WTC11 (cell line): ENCODE results near the gene SALL1.

Experiments used
- ATF1 ChIP-seq: sonication (generic); formaldehyde crosslinking; IDR thresholded peaks from 2 replicates; pipeline ENCODE4 v1.8.1; 2023; ENCODE audit warnings: mild to moderate bottlenecking, moderate library complexity, missing genetic modification reagents
- CTCF ChIP-seq: fragments of 200-600 bp; IDR thresholded peaks from 2 replicates; pipeline ENCODE4 v1.8.0; 2022; ENCODE audit warnings: antibody characterized with exemption
- TF ChIP-seq, protein P1 (sequence below): sonication (generic); formaldehyde crosslinking; IDR thresholded peaks from 2 replicates; pipeline ENCODE4 v1.8.0; 2022; ENCODE audit warnings: mild to moderate bottlenecking, missing genetic modification reagents

GRCh38 chr16:51120730-51121347, 30.2 kb downstream of the SALL1 start:
- TF ChIP-seq CTCF = no peak
- TF ChIP-seq, protein P1, sequence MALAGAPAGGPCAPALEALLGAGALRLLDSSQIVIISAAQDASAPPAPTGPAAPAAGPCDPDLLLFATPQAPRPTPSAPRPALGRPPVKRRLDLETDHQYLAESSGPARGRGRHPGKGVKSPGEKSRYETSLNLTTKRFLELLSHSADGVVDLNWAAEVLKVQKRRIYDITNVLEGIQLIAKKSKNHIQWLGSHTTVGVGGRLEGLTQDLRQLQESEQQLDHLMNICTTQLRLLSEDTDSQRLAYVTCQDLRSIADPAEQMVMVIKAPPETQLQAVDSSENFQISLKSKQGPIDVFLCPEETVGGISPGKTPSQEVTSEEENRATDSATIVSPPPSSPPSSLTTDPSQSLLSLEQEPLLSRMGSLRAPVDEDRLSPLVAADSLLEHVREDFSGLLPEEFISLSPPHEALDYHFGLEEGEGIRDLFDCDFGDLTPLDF (CRISPR knock-in tag) = no peak
- no peak for TF ChIP-seq ATF1 (CRISPR knock-in tag)
